ENCODE results near the gene AJAP1. TPM values are rescaled to one million over a fixed set of nuclear protein-coding genes. Genes with fewer than 3 reads are reported as not detected.

The AJAP1 gene
- total RNA-seq, 1 donor from 2014 or later = 0.52 TPM

GRCh38 chr1:4756851-4757580 is 102.6 kb downstream of the AJAP1 start:
- intact Hi-C loops (cut with DNase I) = no loop called here
- no peak for DNase-seq
- ATAC-seq = no peak

GRCh38 chr1:4759671-4760070 is 105.3 kb downstream of the AJAP1 start:
- no peak overlapping the region for H3K27ac ChIP-seq
- ATAC-seq (no peak), DNase-seq (no peak)
- no peak overlapping the region for H3K4me3 ChIP-seq
- TF ChIP-seq, protein P1, sequence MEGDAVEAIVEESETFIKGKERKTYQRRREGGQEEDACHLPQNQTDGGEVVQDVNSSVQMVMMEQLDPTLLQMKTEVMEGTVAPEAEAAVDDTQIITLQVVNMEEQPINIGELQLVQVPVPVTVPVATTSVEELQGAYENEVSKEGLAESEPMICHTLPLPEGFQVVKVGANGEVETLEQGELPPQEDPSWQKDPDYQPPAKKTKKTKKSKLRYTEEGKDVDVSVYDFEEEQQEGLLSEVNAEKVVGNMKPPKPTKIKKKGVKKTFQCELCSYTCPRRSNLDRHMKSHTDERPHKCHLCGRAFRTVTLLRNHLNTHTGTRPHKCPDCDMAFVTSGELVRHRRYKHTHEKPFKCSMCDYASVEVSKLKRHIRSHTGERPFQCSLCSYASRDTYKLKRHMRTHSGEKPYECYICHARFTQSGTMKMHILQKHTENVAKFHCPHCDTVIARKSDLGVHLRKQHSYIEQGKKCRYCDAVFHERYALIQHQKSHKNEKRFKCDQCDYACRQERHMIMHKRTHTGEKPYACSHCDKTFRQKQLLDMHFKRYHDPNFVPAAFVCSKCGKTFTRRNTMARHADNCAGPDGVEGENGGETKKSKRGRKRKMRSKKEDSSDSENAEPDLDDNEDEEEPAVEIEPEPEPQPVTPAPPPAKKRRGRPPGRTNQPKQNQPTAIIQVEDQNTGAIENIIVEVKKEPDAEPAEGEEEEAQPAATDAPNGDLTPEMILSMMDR (IDR thresholded peaks at IDR 0.05) = no peak
- intact Hi-C loops (cut with DNase I) = no loop called here
- no peaks in the 10 kb centered on the region for H3K9me3 ChIP-seq
- peaks cover 7% of the 10 kb centered on the region for H3K27me3 ChIP-seq
- no peaks in the 10 kb centered on the region for H3K4me1 ChIP-seq
- no peaks in the 10 kb centered on the region for H3K36me3 ChIP-seq

More at GRCh38 chr1:4756851-4757580, 102.6 kb downstream of the AJAP1 start:
- Histone ChIP-seq H3K9me3 (no peaks in the 10 kb centered on the region), H3K27ac (no peak overlapping the region), H3K4me3 (no peak overlapping the region), H3K27me3 (no peaks in the 10 kb centered on the region), H3K36me3 (no peaks in the 10 kb centered on the region), H3K4me1 (no peaks in the 10 kb centered on the region)
- TF ChIP-seq, protein P1 (IDR thresholded peaks at IDR 0.05) = no peak

DNA sequence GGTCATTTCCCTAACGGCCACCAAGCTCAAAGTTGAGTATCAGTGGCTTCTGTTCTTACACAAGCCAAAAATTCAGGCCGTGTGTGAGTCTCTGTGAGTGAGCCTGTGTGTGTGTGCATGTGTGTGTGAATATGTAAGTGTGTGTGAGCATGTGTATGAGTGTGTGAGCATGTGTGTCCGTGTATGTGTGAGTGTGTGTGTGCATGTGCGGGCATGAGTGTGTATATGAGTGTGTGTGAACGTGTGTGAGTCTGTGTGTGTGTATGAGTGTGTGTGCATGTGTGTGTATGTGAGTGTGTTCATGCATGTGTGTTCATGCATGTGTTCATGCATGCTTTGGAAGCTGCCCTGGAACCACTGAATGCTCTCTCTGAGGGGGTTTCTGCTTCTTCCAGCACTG is 105.7 kb downstream of the AJAP1 start:
- no peaks in the 10 kb centered on the region for H3K36me3 ChIP-seq
- no peak overlapping the region for H3K27ac ChIP-seq
- peaks cover 10% of the 10 kb centered on the region for H3K27me3 ChIP-seq
- no peaks in the 10 kb centered on the region for H3K4me1 ChIP-seq
- no peaks in the 10 kb centered on the region for H3K9me3 ChIP-seq
- ATAC-seq = no peak
- H3K4me3 ChIP-seq = no peak overlapping the region
- no peak for DNase-seq
- intact Hi-C loops (cut with DNase I) = no loop called here
- TF ChIP-seq, protein P1 (IDR thresholded peaks at IDR 0.05) = no peak

DNA sequence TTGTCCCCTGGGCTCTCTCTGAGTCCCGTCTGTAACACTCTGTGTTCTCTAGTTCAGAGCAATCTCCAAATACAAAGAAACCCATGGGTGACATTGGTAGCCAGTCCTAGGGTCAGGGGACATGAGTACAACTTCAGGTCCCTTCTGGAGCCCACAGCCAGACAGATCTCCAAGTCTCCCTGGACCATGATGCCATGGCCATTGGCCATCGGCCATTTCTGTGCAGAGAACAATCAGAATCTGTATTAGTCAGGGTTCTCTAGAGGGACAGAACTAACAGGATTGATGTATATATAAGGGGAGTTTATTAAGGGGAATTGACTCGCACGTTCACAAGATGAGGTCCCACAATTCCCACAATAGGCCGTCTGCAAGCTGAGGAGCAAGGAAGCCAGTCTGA is 106.9 kb downstream of the AJAP1 start:
- Histone ChIP-seq H3K27me3 (peaks cover 10% of the 10 kb centered on the region), H3K4me3 (no peak overlapping the region), H3K4me1 (no peaks in the 10 kb centered on the region), H3K27ac (no peak overlapping the region), H3K36me3 (no peaks in the 10 kb centered on the region), H3K9me3 (no peaks in the 10 kb centered on the region)
- no peak for ATAC-seq
- intact Hi-C loops (cut with DNase I) = no loop called here
- TF ChIP-seq, protein P1 (IDR thresholded peaks at IDR 0.05) = no peak
- no peak for DNase-seq

- ATAC-seq (no peak), DNase-seq (no peak)
- intact Hi-C loops (cut with DNase I) = no loop called here
- TF ChIP-seq, protein P1 (IDR thresholded peaks at IDR 0.05) = no peak
- Histone ChIP-seq H3K4me3 (no peak overlapping the region), H3K27ac (no peak overlapping the region), H3K4me1 (no peaks in the 10 kb centered on the region), H3K36me3 (no peaks in the 10 kb centered on the region), H3K27me3 (peaks cover 10% of the 10 kb centered on the region), H3K9me3 (no peaks in the 10 kb centered on the region)
Measured at GRCh38 chr1:4762146-4762545, 107.7 kb downstream of the AJAP1 start.
